Ishikawa (cell line): ENCODE data around the gene FER.

Source experiments
- CREB1 ChIP-seq: IDR thresholded peaks from 2 replicates; pipeline ENCODE4 v1.6.1; 2012; ENCODE audit warnings: low read depth
- EP300 ChIP-seq: IDR thresholded peaks from 2 replicates; pipeline ENCODE4 v1.6.1; 2012; ENCODE audit warnings: borderline replicate concordance
- FOXM1 ChIP-seq: IDR thresholded peaks from 2 replicates; pipeline ENCODE4 v1.6.1; 2012; ENCODE audit warnings: low read depth, borderline replicate concordance
- MAX ChIP-seq: IDR thresholded peaks from 2 replicates; pipeline ENCODE4 v1.6.1; 2012
- NFIC ChIP-seq: IDR thresholded peaks from 2 replicates; pipeline ENCODE4 v1.6.1; 2012
- RAD21 ChIP-seq: IDR thresholded peaks from 2 replicates; pipeline ENCODE4 v1.6.1; 2012; ENCODE audit warnings: low read depth
- REST ChIP-seq: IDR thresholded peaks from 2 replicates; pipeline ENCODE4 v1.6.1; 2012; ENCODE audit warnings: low read depth, mild to moderate bottlenecking
- TAF1 ChIP-seq: IDR thresholded peaks from 2 replicates; pipeline ENCODE4 v1.6.1; 2012; ENCODE audit warnings: low read depth, mild to moderate bottlenecking
- TEAD4 ChIP-seq: IDR thresholded peaks from 2 replicates; pipeline ENCODE4 v1.6.1; 2012
- YY1 ChIP-seq: IDR thresholded peaks from 2 replicates; pipeline ENCODE4 v1.6.1; 2012; ENCODE audit warnings: low read depth

GRCh38 chr5:108788142-108788541 is 40.4 kb downstream of the FER start:
- TF ChIP-seq MAX (no peak), RAD21 (no peak), EP300 (no peak), YY1 (no peak), FOXM1 (no peak), TEAD4 (no peak), REST (no peak), NFIC (no peak), TAF1 (no peak), CREB1 (no peak)
